H1 (cell line): ENCODE data around the gene SHROOM2. TPM values are rescaled to one million over a fixed set of nuclear protein-coding genes. Genes with fewer than 3 reads are reported as not detected.

Source experiments
- CTCF ChIA-PET: fragments of 300-600 bp; sonication (Branson Sonifier 250); formaldehyde crosslinking; loops from one replicate; lab custom pipeline; 2021; ENCODE audit not compliant: partially characterized antibody; lab: Charles Lee
- POLR2A ChIA-PET: fragments of 300-600 bp; sonication (Branson Sonifier 250); formaldehyde crosslinking; loops from one replicate; lab custom pipeline; 2021; ENCODE audit warnings: inconsistent platforms; ENCODE audit not compliant: partially characterized antibody; lab: Charles Lee
- DNase-seq, 2 experiments: peaks; one replicate each; pipeline versions ENCODE4 v3.0.0 to v3.0.0-alpha.2; 2010 to 2022; ENCODE audit warnings: low spot score in 2 of 2, low read depth in 1 of 2, mixed read lengths in 1 of 2
- FAIRE-seq: peaks from 2 replicates; lab custom pipeline; 2011; peaks lifted over from hg19 to GRCh38; lab: Jason Lieb, UNC
- H2AFZ ChIP-seq: 2 replicates; pipeline ENCODE4 v1.8.1; 2012; ENCODE audit warnings: low read length, inconsistent platforms
- H2AK5ac ChIP-seq: 2 replicates; pipeline ENCODE4 v1.6.1; 2013; ENCODE audit warnings: low read depth, low read length
- H2BK120ac ChIP-seq: replicated peaks from 2 replicates; pipeline ENCODE3; 2013; ENCODE audit warnings: low read depth, low read length, inconsistent platforms
- H2BK12ac ChIP-seq: 2 replicates; pipeline ENCODE4 v1.6.1; 2013; ENCODE audit warnings: low read depth, low read length
- H2BK15ac ChIP-seq: 2 replicates; pipeline ENCODE4 v1.6.1; 2013; ENCODE audit warnings: low read length
- H2BK20ac ChIP-seq: 2 replicates; pipeline ENCODE4 v1.6.1; 2013; ENCODE audit warnings: low read length
- H2BK5ac ChIP-seq: 2 replicates; pipeline ENCODE4 v1.6.1; 2013; ENCODE audit warnings: low read depth, low read length
- H3K14ac ChIP-seq: 2 replicates; pipeline ENCODE4 v1.6.1; 2013; ENCODE audit warnings: inconsistent platforms; ENCODE audit not compliant: insufficient read length
- H3K18ac ChIP-seq: 2 replicates; pipeline ENCODE4 v1.6.1; 2013; ENCODE audit warnings: low read length; ENCODE audit errors: extremely low read depth
- H3K23ac ChIP-seq: 2 replicates; pipeline ENCODE4 v1.6.1; 2013; ENCODE audit warnings: inconsistent platforms; ENCODE audit not compliant: insufficient read length
- H3K23me2 ChIP-seq: 2 replicates; pipeline ENCODE4 v1.6.1; 2013; ENCODE audit warnings: low read depth, low read length
- H3K27ac ChIP-seq: 2 replicates; pipeline ENCODE4 v1.6.1; 2011; ENCODE audit warnings: low read depth, low read length, inconsistent platforms
- H3K27me3 ChIP-seq, 4 experiments: replicated peaks in 1 of 4; 1 replicate in 1 of 4; 2 replicates in 3 of 4; pipeline versions ENCODE4 v1.6.1 to v1.8.1; 2011 to 2013; ENCODE audit warnings: low read length in 3 of 4, mild to moderate bottlenecking in 3 of 4, inconsistent platforms in 2 of 4, mixed read lengths in 2 of 4, moderate library complexity in 1 of 4; ENCODE audit not compliant: control insufficient read depth in 3 of 4, insufficient read depth in 3 of 4; ENCODE audit errors: extremely low read depth in 1 of 4
- H3K36me3 ChIP-seq, 4 experiments: 2 replicates each; pipeline versions ENCODE4 v1.6.1 to v1.8.1; 2011 to 2013; ENCODE audit warnings: mild to moderate bottlenecking in 4 of 4, low read length in 3 of 4, moderate library complexity in 2 of 4, control low read depth in 1 of 4, inconsistent platforms in 1 of 4; ENCODE audit not compliant: insufficient read depth in 4 of 4, control insufficient read depth in 2 of 4
- H3K4ac ChIP-seq: replicated peaks from 2 replicates; pipeline ENCODE3; 2013; ENCODE audit warnings: low read length, low read depth, mixed read lengths, inconsistent platforms; ENCODE audit not compliant: insufficient read length
- H3K4me1 ChIP-seq, 4 experiments: replicated peaks in 1 of 4; 1 replicate in 1 of 4; 2 replicates in 3 of 4; pipeline versions ENCODE4 v1.6.1 to v1.8.1; 2011 to 2013; ENCODE audit warnings: low read length in 3 of 4, inconsistent platforms in 2 of 4, mixed read lengths in 1 of 4; ENCODE audit not compliant: insufficient read depth in 4 of 4, control insufficient read depth in 3 of 4
- H3K4me2 ChIP-seq, 2 experiments: 2 replicates each; pipeline versions ENCODE4 v1.6.1 to v1.8.1; 2011 to 2013; ENCODE audit warnings: low read depth in 2 of 2, low read length in 2 of 2, control low read depth in 1 of 2, inconsistent platforms in 1 of 2, mild to moderate bottlenecking in 1 of 2; ENCODE audit not compliant: insufficient read depth in 1 of 2
- H3K4me3 ChIP-seq, 4 experiments: fragments of 200-600, 300-600 bp in 1 of 4; sonication (generic), shearing (Covaris generic), sonication (Bioruptor Twin) in 1 of 4; 2 replicates each; pipeline versions ENCODE4 v1.5.1 to v1.8.1; 2011 to 2016; ENCODE audit warnings: low read length in 4 of 4, low read depth in 3 of 4, control low read depth in 2 of 4, inconsistent platforms in 2 of 4, mild to moderate bottlenecking in 2 of 4, mixed read lengths in 1 of 4, moderate library complexity in 1 of 4; ENCODE audit not compliant: insufficient read depth in 2 of 4; ENCODE audit errors: extremely low read depth in 1 of 4
- H3K56ac ChIP-seq: replicated peaks from 2 replicates; pipeline ENCODE3; 2013; ENCODE audit warnings: low read depth, mild to moderate bottlenecking, mixed read lengths, low read length, inconsistent platforms; ENCODE audit not compliant: insufficient read length
- H3K79me1 ChIP-seq: 2 replicates; pipeline ENCODE4 v1.6.1; 2013; ENCODE audit warnings: low read depth, low read length, control low read depth
- H3K79me2 ChIP-seq, 2 experiments: 2 replicates each; pipeline versions ENCODE4 v1.6.1 to v1.8.1; 2012 to 2013; ENCODE audit warnings: low read length in 2 of 2, mild to moderate bottlenecking in 2 of 2, inconsistent platforms in 1 of 2; ENCODE audit not compliant: insufficient read depth in 2 of 2, control insufficient read depth in 1 of 2
- H3K9ac ChIP-seq, 4 experiments: replicated peaks in 1 of 4; 1 replicate in 1 of 4; 2 replicates in 3 of 4; pipeline versions ENCODE4 v1.6.1 to v1.8.1; 2011 to 2013; ENCODE audit warnings: low read depth in 3 of 4, low read length in 3 of 4, control low read depth in 2 of 4, mild to moderate bottlenecking in 2 of 4, moderate library complexity in 2 of 4, inconsistent platforms in 1 of 4; ENCODE audit errors: extremely low read depth in 1 of 4
- H3K9me3 ChIP-seq, 2 experiments: 2 replicates each; pipeline versions ENCODE4 v1.6.1 to v1.8.1; 2012 to 2013; ENCODE audit warnings: mild to moderate bottlenecking in 2 of 2, moderate library complexity in 2 of 2, control low read depth in 1 of 2, inconsistent platforms in 1 of 2, low read depth in 1 of 2, low read length in 1 of 2, mixed read lengths in 1 of 2; ENCODE audit not compliant: insufficient read depth in 2 of 2
- H4K20me1 ChIP-seq, 2 experiments: replicated peaks in 1 of 2; 2 replicates each; pipeline versions ENCODE3 to v1.8.1; 2011 to 2013; ENCODE audit warnings: inconsistent platforms in 2 of 2, low read length in 2 of 2, mild to moderate bottlenecking in 1 of 2; ENCODE audit not compliant: insufficient read depth in 2 of 2, control insufficient read depth in 1 of 2
- H4K5ac ChIP-seq: 2 replicates; pipeline ENCODE4 v1.6.1; 2013; ENCODE audit warnings: low read length, low read depth, mixed read lengths, inconsistent platforms; ENCODE audit not compliant: insufficient read length
- H4K8ac ChIP-seq: 2 replicates; pipeline ENCODE4 v1.8.0; 2013; ENCODE audit warnings: mild to moderate bottlenecking, moderate library complexity, low read length, inconsistent platforms; ENCODE audit not compliant: insufficient read depth; ENCODE audit errors: extremely low read depth
- H4K91ac ChIP-seq: replicated peaks from 2 replicates; pipeline ENCODE3; 2013; ENCODE audit warnings: low read length, mixed read lengths, inconsistent platforms; ENCODE audit not compliant: insufficient read length
- BRCA1 ChIP-seq: IDR thresholded peaks from 2 replicates; pipeline ENCODE4 v1.6.1; 2012; ENCODE audit warnings: low read depth, low read length, improper control_type of control experiment
- CHD1 ChIP-seq: IDR thresholded peaks from 2 replicates; pipeline ENCODE4 v1.6.1; 2012; ENCODE audit warnings: low read depth, low read length, improper control_type of control experiment
- CTCF ChIP-seq, 3 experiments: IDR thresholded peaks; 1 replicate in 2 of 3; 2 replicates in 1 of 3; pipeline versions ENCODE4 v1.5.1 to v1.6.1; 2011; ENCODE audit warnings: low read length in 3 of 3, mild to moderate bottlenecking in 3 of 3, inconsistent platforms in 2 of 3, low read depth in 1 of 3, moderate library complexity in 1 of 3; ENCODE audit not compliant: insufficient read depth in 1 of 3; ENCODE audit errors: control extremely low read depth in 1 of 3
- POLR2A ChIP-seq, 2 experiments: IDR thresholded peaks; 1 replicate in 1 of 2; 2 replicates in 1 of 2; pipeline ENCODE4 v1.6.1; 2011; ENCODE audit warnings: low read depth in 2 of 2, low read length in 2 of 2, mild to moderate bottlenecking in 2 of 2; ENCODE audit errors: control extremely low read depth in 1 of 2
- RXRA ChIP-seq: IDR thresholded peaks from 2 replicates; pipeline ENCODE4 v1.6.1; 2011; ENCODE audit warnings: low read depth, mild to moderate bottlenecking, low read length, moderate library complexity; ENCODE audit not compliant: insufficient read depth
- WGBS, 2 experiments: shearing (Covaris generic) in 1 of 2; methylation state at CpG; one replicate each; pipeline versions ENCODE4 v1.1.6 to v1.1.7; 2013 to 2015; ENCODE audit warnings: low lambda C conversion rate in 2 of 2, mixed read lengths in 2 of 2, inconsistent platforms in 1 of 2, low coverage in 1 of 2, missing lambda C conversion rate in 1 of 2; ENCODE audit not compliant: insufficient replicate concordance in 2 of 2, insufficient coverage in 1 of 2, insufficient read length in 1 of 2; ENCODE audit errors: extremely low coverage in 1 of 2, missing lambda C conversion rate in 1 of 2; 5-methylcytosine and 5-hydroxymethylcytosine counted together
- polyA plus RNA-seq, 7 experiments: library from polyadenylated mRNA; depleted of rRNA in 3 of 7; stranded (reverse) in 5 of 7; unstranded in 2 of 7; fragments of >200 nt in 5 of 7; fragments of 200-250 nt in 2 of 7; gene quantifications; 1 replicate in 5 of 7; 2 replicates in 1 of 7; 4 replicates in 1 of 7; pipeline versions ENCODE4 v1.2.1 to v1.2.3, GENCODE V29; 2011 to 2013; ENCODE audit warnings: missing spikeins in 2 of 7, mixed read lengths in 2 of 7
- total RNA-seq: library from RNA; stranded (reverse); fragmentation: NEBNext Ultra II Directional; extraction: Animal tissue kit (Norgen Biotek cat#: 25700); gene quantifications from 2 replicates; pipeline ENCODE4 v1.2.1, GENCODE V29; 2021

SHROOM2 gene
- total and polyA plus RNA-seq, 2 of the 8 experiments (the other 6 are each of a cell fraction or from before 2014, with no cell fraction given) = 3.4 to 14.2 TPM

GRCh38 chrX:9876201-9876600 lies 90.0 kb downstream of the SHROOM2 start:
- ChIA-PET CTCF (interaction anchor here (1.0 kb wide), 2 partner anchors 38 to 112 kb away, joined by 3 read pairs; no protein-coding TSS in a partner anchor), POLR2A (interaction anchor here (0.6 kb wide), 1 partner anchor 97 kb away, joined by 4 read pairs; no protein-coding TSS in a partner anchor)
- no peak overlapping the region for H2AFZ ChIP-seq
- H3K36me3 ChIP-seq = no peaks in the 10 kb centered on the region
- H3K23me2 ChIP-seq = no peaks in the 10 kb centered on the region
- H4K20me1 ChIP-seq = no peaks in the 10 kb centered on the region
- H2BK5ac ChIP-seq = no peak overlapping the region
- H3K56ac ChIP-seq = no peak overlapping the region
- no peak overlapping the region for H3K27ac ChIP-seq
- DNase-seq = no peak
- FAIRE-seq = no peak
- no peak overlapping the region for H2BK120ac ChIP-seq
- no peaks in the 10 kb centered on the region for H3K9me3 ChIP-seq
- H3K23ac ChIP-seq = no peak overlapping the region
- no peak overlapping the region for H4K5ac ChIP-seq
- no peak overlapping the region for H3K4me2 ChIP-seq
- no peak overlapping the region for H3K4ac ChIP-seq
- H3K27me3 ChIP-seq = no peaks in the 10 kb centered on the region
- H3K18ac ChIP-seq = no peak overlapping the region
- WGBS, 2 experiments = 88 to 100% methylated on average over 2 to 4 of the region's 4 CpGs
- H2AK5ac ChIP-seq = no peak overlapping the region
- peaks cover 0 to 7% (median 0%) of the 10 kb centered on the region in 4 experiments; a peak in 2 of 7 replicates for H3K4me1 ChIP-seq
- no peak overlapping the region for H3K9ac ChIP-seq
- H4K91ac ChIP-seq = no peak overlapping the region
- no peak overlapping the region for H2BK12ac ChIP-seq
- no peaks in the 10 kb centered on the region for H3K79me1 ChIP-seq
- H2BK20ac ChIP-seq = no peak overlapping the region
- no peak overlapping the region for H4K8ac ChIP-seq
- H3K14ac ChIP-seq = no peak overlapping the region
- no peaks in the 10 kb centered on the region; a peak in 1 of 4 replicates for H3K79me2 ChIP-seq
- H2BK15ac ChIP-seq = no peak overlapping the region
- H3K4me3 ChIP-seq = no peak overlapping the region
- TF ChIP-seq POLR2A (IDR thresholded peaks at IDR 0.05; ENCODE audit: control extremely low read depth in 1 of 2, low read depth in 2 of 2, low read length in 2 of 2) (no peak), RXRA (no peak), BRCA1 (no peak), CTCF (IDR thresholded peaks at IDR 0.05; ENCODE audit: control extremely low read depth in 1 of 3, insufficient read depth in 1 of 3, low read depth in 1 of 3, low read length in 3 of 3) (no peak), CHD1 (no peak)
